Loucy (cell line): Measurements from ENCODE around the gene SPP1.

Experiments used
- CTCF ChIP-seq: fragments of 200-600 bp; sonication (generic); conservative IDR thresholded peaks from 2 replicates; pipeline ENCODE4 v1.5.1; 2014; ENCODE audit warnings: mild to moderate bottlenecking, antibody characterized with exemption, low read length
- EZH2phosphoT487 ChIP-seq: fragments of 200-600 bp; IDR thresholded peaks from 2 replicates; pipeline ENCODE4 v1.6.1; 2018; ENCODE audit warnings: antibody characterized with exemption, mild to moderate bottlenecking, moderate library complexity, borderline replicate concordance

- TF ChIP-seq CTCF = no peak
- no peak for TF ChIP-seq EZH2phosphoT487
Observed at GRCh38 chr4:88015659-88016295, 40.3 kb downstream of the SPP1 start.
